GM10266 (cell line): Measurements from ENCODE around the gene DUOXA2.
A peak's percentile ranks its signal among the peaks of the same experiment; 100 is the strongest.

Experiments
- DNase-seq: peaks from one replicate; pipeline ENCODE4 v3.0.0; 2012; ENCODE audit errors: extremely low spot score
- CTCF ChIP-seq: IDR thresholded peaks from 2 replicates; pipeline ENCODE4 v1.5.1; 2012; ENCODE audit warnings: mild to moderate bottlenecking, low read depth; ENCODE audit not compliant: control insufficient read depth, insufficient read depth; ENCODE audit errors: missing control alignments

Gene DUOXA2

GRCh38 chr15:45117308-45118130 lies 3.4 kb downstream of the DUOXA2 start:
- no peak for TF ChIP-seq CTCF
- no peak for DNase-seq

- peak; percentile 94 for DNase-seq
- peak; percentile 99 for TF ChIP-seq CTCF
Observed at GRCh38 chr15:45118131-45118588, 4.0 kb downstream of the DUOXA2 start.

- TF ChIP-seq CTCF = no peak
- no peak for DNase-seq
Observed at GRCh38 chr15:45118996-45119395, 4.9 kb downstream of the DUOXA2 start.

GRCh38 chr15:45120081-45120972 lies 6.2 kb downstream of the DUOXA2 start:
- DNase-seq = no peak
- TF ChIP-seq CTCF = no peak

GRCh38 chr15:45121020-45121419 lies 6.9 kb downstream of the DUOXA2 start:
- DNase-seq = no peak
- no peak for TF ChIP-seq CTCF

- TF ChIP-seq CTCF = no peak
- no peak for DNase-seq
Observed at GRCh38 chr15:45121706-45122417, 7.7 kb downstream of the DUOXA2 start.
